Endodermal cell (in vitro differentiated cells): ENCODE results near the gene RNF44. TPM values are rescaled to one million over a fixed set of nuclear protein-coding genes. Genes with fewer than 3 reads are reported as not detected.

Source experiments
- DNase-seq: peaks from one replicate; pipeline ENCODE4 v3.0.0-alpha.2; 2017
- H3K27ac ChIP-seq: 2 replicates; pipeline ENCODE4 v1.5.1; 2013; ENCODE audit warnings: mild to moderate bottlenecking, low read depth, low read length, moderate library complexity
- H3K27me3 ChIP-seq: 2 replicates; pipeline ENCODE4 v1.6.1; 2013; ENCODE audit warnings: mild to moderate bottlenecking, low read length, moderate library complexity; ENCODE audit not compliant: insufficient read depth, control insufficient read depth, poor library complexity, severe bottlenecking
- H3K36me3 ChIP-seq: 2 replicates; pipeline ENCODE4 v1.7.0; 2013; ENCODE audit warnings: mild to moderate bottlenecking, low read length, moderate library complexity; ENCODE audit not compliant: control insufficient read depth, insufficient read depth
- H3K4me1 ChIP-seq: one replicate; pipeline ENCODE4 v1.7.0; 2013; ENCODE audit warnings: low read length; ENCODE audit not compliant: control insufficient read depth, insufficient read depth
- H3K4me3 ChIP-seq: 2 replicates; pipeline ENCODE4 v1.5.1; 2013; ENCODE audit warnings: mild to moderate bottlenecking, low read length, moderate library complexity
- H3K9ac ChIP-seq: 2 replicates; pipeline ENCODE4 v1.6.1; 2013; ENCODE audit warnings: mild to moderate bottlenecking, low read length, moderate library complexity; ENCODE audit not compliant: poor library complexity, severe bottlenecking; ENCODE audit errors: extremely low read depth
- H3K9me3 ChIP-seq: 2 replicates; pipeline ENCODE4 v1.6.1; 2013; ENCODE audit warnings: mild to moderate bottlenecking, low read length, moderate library complexity; ENCODE audit not compliant: control insufficient read depth
- H3K27ac Mint-ChIP-seq: 2 replicates; pipeline ENCODE4 v1.8.0; 2020; ENCODE audit warnings: mixed read lengths
- H3K27me3 Mint-ChIP-seq: 2 replicates; pipeline ENCODE4 v1.8.0; 2021; ENCODE audit warnings: mild to moderate bottlenecking, mixed read lengths; ENCODE audit not compliant: insufficient read depth
- H3K36me3 Mint-ChIP-seq: 2 replicates; pipeline ENCODE4 v1.8.0; 2020; ENCODE audit warnings: low read depth, mixed read lengths
- H3K4me1 Mint-ChIP-seq: 2 replicates; pipeline ENCODE4 v1.8.0; 2020; ENCODE audit warnings: mixed read lengths
- H3K4me3 Mint-ChIP-seq: 2 replicates; pipeline ENCODE4 v1.8.0; 2020; ENCODE audit warnings: mild to moderate bottlenecking, moderate library complexity, mixed read lengths
- H3K9me3 Mint-ChIP-seq: 2 replicates; pipeline ENCODE4 v1.8.0; 2020; ENCODE audit warnings: mild to moderate bottlenecking, mixed read lengths
- WGBS, 2 experiments: methylation state at CpG; one replicate each; pipeline versions ENCODE4 v1.1.5 to v1.1.7; 2013; ENCODE audit warnings: missing lambda C conversion rate in 2 of 2, mixed read lengths in 1 of 2; ENCODE audit not compliant: insufficient coverage in 1 of 2, insufficient read length in 1 of 2; 5-methylcytosine and 5-hydroxymethylcytosine counted together
- total RNA-seq, 2 donors: library from RNA; stranded (reverse); fragmentation: NEBNext Ultra II Directional in 1 of 2; extraction: Animal tissue kit (Norgen Biotek cat#: 25700) in 1 of 2; gene quantifications; 2 replicates in 1 of 2; 3 replicates in 1 of 2; pipeline ENCODE4 v1.2.1, GENCODE V29; 2021
- TF ChIP-seq, protein P1 (sequence below): fragments of 200-600 bp; sonication (generic); conservative IDR thresholded peaks from 2 replicates; pipeline ENCODE4 v1.5.0; 2021; ENCODE audit warnings: antibody characterized with exemption, mild to moderate bottlenecking

Gene RNF44
- total RNA-seq, 2 donors from 2014 or later, result 150 to 173 TPM

DNA sequence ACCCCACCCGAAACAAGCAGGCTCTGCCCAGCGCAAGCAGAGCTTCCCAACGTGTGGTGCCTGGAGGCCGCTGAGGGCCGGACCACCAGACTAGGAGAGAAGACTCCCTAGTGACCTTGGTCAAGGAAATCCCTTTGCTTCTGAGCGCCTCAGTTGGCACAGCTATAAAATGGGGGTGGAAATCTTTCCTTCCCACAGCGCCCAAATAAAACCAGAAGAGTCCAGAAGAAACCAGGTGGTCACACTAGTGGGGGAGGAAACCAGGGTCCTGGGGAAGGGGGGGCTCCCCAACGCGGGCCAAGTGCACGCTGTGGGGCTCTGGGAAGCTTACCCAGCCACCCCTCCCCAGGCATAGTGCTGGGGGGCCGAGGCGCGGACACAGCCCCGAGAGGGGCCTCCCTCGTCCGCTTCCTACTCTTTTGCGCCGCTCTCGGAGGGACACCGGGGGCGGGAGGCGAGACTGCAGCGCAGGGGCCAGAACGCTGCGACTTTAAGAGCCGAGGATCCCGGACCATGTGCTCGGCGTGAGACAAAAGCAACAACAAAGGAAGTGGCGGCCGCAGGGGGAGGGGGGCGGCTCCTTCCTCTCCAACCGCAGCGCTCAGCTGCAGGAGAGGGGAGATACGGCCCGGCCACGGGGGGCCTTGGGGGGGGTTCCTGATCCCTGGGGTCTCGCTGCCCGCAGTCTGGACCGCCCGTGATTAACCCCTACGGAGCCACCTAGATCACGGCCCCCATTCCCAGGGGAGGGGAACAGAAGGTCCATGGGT, 885 bp downstream of the RNF44 start:
- H3K9me3 ChIP-seq, result no peaks in the 10 kb centered on the region
- H3K4me1 ChIP-seq, result peaks cover 15% of the 10 kb centered on the region
- Mint-ChIP-seq H3K27ac (peak overlapping the region; percentile 99), H3K4me3 (peak overlapping the region; percentile 96), H3K9me3 (no peaks in the 10 kb centered on the region), H3K27me3 (no peaks in the 10 kb centered on the region), H3K36me3 (peaks cover 18% of the 10 kb centered on the region), H3K4me1 (peaks cover 28% of the 10 kb centered on the region)
- peaks cover 37% of the 10 kb centered on the region for H3K36me3 ChIP-seq
- H3K9ac ChIP-seq, result peak overlapping the region; percentile 100
- DNase-seq, result peak; percentile 90
- H3K27me3 ChIP-seq, result no peaks in the 10 kb centered on the region
- WGBS, 2 experiments, result 0 to 1% methylated on average over 16 to 43 of the region's 43 CpGs
- peak overlapping the region; percentile 99 for H3K4me3 ChIP-seq
- H3K27ac ChIP-seq, result peak overlapping the region; percentile 100
- TF ChIP-seq, protein P1, sequence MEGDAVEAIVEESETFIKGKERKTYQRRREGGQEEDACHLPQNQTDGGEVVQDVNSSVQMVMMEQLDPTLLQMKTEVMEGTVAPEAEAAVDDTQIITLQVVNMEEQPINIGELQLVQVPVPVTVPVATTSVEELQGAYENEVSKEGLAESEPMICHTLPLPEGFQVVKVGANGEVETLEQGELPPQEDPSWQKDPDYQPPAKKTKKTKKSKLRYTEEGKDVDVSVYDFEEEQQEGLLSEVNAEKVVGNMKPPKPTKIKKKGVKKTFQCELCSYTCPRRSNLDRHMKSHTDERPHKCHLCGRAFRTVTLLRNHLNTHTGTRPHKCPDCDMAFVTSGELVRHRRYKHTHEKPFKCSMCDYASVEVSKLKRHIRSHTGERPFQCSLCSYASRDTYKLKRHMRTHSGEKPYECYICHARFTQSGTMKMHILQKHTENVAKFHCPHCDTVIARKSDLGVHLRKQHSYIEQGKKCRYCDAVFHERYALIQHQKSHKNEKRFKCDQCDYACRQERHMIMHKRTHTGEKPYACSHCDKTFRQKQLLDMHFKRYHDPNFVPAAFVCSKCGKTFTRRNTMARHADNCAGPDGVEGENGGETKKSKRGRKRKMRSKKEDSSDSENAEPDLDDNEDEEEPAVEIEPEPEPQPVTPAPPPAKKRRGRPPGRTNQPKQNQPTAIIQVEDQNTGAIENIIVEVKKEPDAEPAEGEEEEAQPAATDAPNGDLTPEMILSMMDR, result no peak

DNA sequence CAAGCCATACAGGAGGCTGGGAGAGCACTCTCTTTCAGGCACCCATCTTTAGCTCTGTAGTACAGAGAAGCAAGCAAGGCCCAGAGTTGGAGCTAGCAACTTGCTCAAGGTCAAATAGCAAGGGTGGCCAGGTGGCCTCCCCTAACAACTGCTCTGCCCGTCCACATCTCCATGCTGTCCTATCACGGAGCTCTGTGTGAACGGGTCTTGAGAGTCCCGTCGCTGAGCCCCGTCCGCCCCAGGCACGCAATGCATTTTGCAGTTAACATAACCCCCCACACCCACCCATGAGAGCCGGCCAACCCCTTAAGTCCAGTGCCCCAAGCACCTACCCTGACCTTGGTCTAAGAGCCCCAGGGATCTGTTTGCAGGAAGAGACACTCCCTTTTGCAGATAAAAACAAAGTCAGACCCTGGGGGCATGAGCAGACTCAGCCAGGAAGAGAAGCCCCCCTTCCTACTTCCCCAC, 1.5 kb downstream of the RNF44 start:
- Histone ChIP-seq H3K36me3 (peaks cover 41% of the 10 kb centered on the region), H3K27me3 (no peaks in the 10 kb centered on the region), H3K9ac (peak overlapping the region; percentile 100), H3K27ac (peak overlapping the region; percentile 100), H3K4me1 (peaks cover 10% of the 10 kb centered on the region), H3K4me3 (peak overlapping the region; percentile 99), H3K9me3 (no peaks in the 10 kb centered on the region)
- Mint-ChIP-seq H3K36me3 (peaks cover 21% of the 10 kb centered on the region), H3K4me3 (peak overlapping the region; percentile 96), H3K27me3 (no peaks in the 10 kb centered on the region), H3K9me3 (no peaks in the 10 kb centered on the region), H3K27ac (peak overlapping the region; percentile 99), H3K4me1 (peaks cover 22% of the 10 kb centered on the region)
- TF ChIP-seq, protein P1, result no peak
- 1 to 4% methylated on average over 5 to 9 of the region's 9 CpGs for WGBS, 2 experiments
- DNase-seq, result peak; percentile 56

DNA sequence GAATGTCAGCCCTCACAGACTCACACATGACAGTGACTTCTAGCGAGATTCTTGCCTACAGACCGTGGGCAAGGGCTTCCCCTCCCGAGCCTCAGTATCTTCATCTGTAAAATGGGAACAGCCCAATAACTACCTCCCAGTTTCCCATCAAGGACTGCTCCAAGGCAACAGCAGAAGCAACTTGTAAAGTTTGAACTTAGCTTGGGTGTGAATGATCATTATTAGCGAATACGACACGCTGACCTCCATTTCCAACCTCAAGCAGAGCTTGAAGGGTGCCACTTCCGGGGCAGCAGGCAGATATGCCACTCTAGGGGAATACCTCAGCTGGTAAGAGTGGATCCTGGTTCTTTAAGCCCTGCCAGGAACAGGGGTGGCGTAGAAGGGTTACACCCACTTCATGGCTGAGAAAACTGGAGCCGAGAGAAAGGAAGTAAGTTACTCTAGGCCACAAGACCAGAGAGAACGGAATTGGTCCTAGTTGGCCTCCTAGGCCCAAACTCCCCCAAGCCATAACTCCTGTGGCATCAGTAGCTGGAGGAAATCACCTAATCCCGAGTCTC, 2.0 kb downstream of the RNF44 start:
- H3K36me3 Mint-ChIP-seq, result peaks cover 21% of the 10 kb centered on the region
- Histone ChIP-seq H3K27ac (peak overlapping the region; percentile 100), H3K9me3 (no peaks in the 10 kb centered on the region), H3K36me3 (peaks cover 41% of the 10 kb centered on the region), H3K4me1 (peaks cover 10% of the 10 kb centered on the region), H3K4me3 (peak overlapping the region; percentile 99), H3K27me3 (no peaks in the 10 kb centered on the region), H3K9ac (peak overlapping the region; percentile 100)
- no peaks in the 10 kb centered on the region for H3K9me3 Mint-ChIP-seq
- TF ChIP-seq, protein P1, result no peak
- DNase-seq, result peak; percentile 47
- peaks cover 17% of the 10 kb centered on the region for H3K4me1 Mint-ChIP-seq
- H3K4me3 Mint-ChIP-seq, result peak overlapping the region; percentile 96
- no peaks in the 10 kb centered on the region for H3K27me3 Mint-ChIP-seq
- WGBS, 2 experiments, result 75 to 80% methylated on average over 7 to 11 of the region's 11 CpGs
- H3K27ac Mint-ChIP-seq, result peak overlapping the region; percentile 99
